GF-D8 (cell line): ENCODE data around the gene NRP1.

Source experiments
- DNase-seq: peaks from one replicate; lab custom pipeline; 2025; lab: John Stamatoyannopoulos, UW

The NRP1 gene

DNA sequence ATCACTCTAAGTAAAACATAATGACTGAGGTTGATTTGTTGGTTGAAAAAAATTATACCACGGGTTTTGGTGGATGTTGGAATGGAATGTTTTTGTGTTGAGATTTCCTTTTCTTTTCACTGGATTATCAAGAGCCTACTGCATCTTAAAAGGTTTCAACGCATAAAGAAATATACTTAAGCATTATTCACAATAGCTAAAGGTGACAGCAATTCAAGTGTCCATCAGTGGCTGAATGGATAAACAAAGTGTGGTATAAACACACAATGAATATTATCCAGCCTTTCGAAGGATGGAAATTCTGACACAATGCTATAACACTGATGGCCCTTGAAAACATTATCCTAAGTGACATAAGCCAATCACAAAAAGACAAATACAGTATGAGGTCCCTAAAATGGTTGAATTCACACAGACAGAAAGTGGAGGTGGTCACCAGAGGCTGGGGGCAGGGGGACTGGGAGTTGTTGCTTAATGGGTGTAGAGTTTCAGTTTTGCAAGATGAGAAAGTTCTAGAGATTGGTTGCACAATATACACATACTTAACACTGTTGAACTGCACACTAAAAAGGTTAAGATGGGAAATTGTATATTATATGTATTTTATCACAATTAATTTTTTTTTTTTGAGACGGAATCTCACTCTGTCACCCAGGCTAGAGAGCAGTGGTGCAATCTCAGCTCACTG, 122.3 kb downstream of the NRP1 start:
- DNase-seq, result no peak

DNA sequence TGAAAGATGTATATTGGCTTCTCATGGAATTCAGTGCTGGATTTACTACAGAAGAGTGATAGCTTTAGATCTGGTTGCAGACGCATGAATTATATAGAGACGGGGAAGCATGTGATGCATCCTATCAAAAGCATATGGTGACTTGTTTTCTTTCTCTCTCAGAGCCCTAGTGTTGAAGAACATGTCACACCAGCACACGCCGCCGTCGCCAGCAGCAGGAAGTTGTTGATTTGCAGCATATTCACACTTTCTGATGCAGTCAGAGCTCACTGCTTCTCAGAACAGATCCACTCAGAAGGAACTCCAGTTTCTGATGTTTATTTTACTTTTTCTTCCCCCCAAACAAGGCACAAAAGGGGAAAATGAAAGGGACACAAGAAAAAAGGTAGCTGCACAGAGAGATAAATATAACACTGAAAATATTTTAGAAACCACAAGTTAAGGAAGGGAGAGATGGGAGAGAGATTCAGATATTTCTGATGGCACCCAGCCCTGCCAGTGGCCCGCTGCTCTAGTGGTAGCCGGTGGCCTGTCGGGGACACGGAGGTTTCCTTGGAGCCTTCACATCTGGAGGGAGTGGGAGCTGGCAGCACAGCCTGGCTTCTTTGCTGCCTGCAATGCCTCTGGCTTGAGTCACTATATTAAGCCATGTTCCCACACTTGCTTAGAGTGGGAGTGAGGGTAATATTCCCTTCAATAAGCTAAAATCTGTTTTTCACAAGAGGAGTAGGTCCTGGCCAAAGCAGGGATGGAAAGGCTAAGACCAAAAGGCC, 123.2 kb downstream of the NRP1 start:
- no peak for DNase-seq

DNA sequence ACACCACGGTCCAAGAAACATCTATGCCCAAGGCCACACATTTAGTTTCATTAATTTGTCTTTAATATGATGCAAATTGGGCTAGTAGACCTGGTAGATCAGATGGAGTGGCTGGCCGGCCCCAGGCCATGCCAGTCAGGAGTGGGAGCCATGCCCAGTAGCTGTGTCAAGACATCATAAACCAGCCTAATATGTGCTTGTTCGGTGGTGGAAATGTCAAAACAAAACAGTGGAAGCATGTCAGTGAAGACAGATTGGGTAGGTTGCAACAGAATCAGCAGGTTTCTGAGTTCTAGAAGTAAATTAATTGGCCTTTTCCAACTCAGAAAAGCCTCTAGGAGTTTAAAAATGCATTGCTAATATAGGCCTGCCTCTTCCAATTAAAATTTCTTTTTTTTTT, 124.7 kb downstream of the NRP1 start:
- no peak for DNase-seq

DNA sequence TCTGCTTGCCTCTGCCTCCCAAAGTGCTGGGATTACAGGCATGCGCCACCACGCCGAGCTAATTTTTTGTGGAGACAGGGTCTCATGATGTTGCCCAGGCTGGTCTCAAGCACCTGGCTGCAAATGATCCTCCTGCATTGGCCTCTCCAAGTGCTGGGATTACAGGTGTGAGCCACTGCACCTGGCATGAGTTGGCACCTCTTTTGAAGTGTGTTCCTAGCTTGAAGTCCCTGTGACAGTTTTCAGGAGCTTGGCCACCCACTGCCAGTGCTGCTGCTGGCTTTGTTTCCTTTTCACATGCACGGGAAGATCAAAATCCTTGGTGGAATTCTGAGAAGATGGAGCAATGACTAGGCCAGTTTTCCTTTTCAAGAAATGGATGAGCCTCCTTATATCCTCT, 126.3 kb downstream of the NRP1 start:
- no peak for DNase-seq

DNA sequence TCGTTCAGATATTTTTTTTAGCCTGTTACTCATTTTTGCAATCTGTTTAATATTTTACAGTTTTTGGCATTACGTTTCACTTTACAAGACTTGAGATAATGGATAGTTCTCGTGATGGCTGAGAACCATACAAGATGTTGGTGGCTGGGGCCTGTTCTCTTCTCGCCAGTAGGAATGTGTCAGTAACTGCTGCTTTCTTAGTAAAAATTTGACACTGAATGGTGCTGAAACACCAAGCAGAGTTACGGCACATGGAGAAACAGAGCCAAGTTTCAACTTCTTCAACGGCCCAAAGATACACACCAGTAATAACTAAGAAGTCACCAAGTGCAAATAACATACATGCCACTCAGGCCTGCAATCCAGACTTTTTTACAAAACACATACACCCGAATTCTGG, 130.4 kb downstream of the NRP1 start:
- DNase-seq, result no peak

DNA sequence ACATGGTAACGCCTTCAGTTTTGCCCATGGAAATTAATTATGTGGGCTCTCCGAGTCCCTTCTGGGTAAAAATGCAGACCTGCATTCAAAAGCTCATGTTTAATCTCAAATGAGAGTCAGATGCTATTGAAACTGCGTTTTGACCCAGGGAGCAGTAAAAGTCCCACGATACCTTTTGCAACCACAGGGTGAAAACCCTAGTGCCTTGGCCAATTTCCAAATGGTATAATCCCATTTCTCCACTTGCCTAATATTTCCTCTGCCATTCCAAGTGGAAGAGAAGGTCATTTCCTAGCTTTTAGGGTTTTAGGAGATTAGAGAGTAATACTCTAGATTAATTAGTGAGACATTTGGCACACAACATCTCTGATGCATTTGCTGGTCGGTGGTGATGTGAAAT, 132.5 kb downstream of the NRP1 start:
- no peak for DNase-seq

DNA sequence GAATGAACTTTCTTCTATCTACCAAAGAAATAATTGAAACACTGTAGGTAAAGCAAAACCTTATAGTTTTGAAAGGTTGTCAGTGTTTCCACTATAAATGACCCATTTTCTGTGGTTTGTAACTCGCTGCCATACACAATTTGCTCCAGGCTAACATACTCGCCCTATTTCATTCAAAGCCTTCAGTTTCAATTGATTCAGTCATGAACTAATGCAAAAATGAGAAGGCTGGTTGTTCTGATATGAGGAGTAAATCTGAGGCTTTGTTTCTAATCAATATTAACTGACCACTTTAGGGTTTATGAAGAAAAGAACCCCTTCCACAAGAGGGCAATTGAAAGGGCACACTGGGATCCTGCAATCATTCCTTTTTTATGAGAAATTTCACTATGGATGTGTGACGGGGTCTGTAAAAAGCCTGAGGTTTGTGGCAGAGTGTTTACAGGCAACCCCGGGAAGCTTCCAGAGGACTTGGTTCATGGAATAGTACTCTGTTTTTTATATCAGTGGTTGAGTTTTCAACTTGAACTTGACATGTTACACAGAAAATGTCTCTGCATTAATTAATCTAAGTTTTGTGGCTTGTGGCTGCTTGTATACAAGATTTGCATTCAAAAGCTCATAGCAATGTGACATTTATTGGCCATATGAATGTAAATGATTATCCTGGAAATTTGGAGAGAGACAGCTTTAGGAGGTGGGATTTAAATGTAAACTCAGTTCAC, 133.2 kb downstream of the NRP1 start:
- DNase-seq, result no peak

DNA sequence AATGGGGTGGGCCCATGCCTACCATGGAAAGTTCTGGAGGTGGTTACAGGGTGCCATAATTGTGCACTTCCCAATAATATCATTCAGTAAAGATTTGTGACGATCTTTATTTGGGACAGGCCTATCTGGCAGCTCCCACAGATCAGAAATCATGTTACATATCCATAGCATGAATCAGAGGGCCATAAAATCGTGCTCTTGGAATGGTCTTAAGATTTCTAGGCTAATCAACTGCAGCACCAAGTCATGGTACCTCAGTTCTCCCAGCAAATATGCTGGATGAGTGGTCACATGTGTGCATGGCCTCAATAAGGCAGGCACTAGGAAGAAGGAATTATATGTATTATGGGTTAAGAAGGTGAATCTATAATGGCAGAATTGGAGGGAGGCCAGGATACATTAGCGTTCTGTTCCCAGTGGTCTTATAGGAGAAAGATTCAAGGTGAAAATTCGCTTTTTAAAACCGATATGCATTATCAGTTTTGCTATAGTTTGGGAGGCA, 134.7 kb downstream of the NRP1 start:
- DNase-seq, result no peak

DNA sequence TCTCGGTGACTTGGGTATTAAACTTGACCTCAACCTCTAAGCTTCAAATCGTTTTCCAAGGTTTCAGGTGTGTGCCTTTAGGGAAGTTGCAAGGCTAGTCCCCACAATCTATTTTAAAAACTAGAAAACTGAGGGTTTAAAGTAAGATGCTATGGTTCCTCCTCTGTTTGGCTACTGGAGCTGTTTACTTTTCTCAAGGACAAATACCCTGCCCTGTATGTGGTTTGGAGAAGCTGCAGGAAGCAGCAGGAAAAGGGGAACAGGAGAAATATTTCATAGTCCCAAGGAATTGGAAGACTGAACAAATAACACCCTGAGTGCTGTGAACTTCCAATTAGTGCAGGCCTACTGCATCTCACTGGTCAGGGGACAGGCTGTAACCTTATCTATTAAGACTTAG, 135.9 kb downstream of the NRP1 start:
- DNase-seq, result no peak

DNA sequence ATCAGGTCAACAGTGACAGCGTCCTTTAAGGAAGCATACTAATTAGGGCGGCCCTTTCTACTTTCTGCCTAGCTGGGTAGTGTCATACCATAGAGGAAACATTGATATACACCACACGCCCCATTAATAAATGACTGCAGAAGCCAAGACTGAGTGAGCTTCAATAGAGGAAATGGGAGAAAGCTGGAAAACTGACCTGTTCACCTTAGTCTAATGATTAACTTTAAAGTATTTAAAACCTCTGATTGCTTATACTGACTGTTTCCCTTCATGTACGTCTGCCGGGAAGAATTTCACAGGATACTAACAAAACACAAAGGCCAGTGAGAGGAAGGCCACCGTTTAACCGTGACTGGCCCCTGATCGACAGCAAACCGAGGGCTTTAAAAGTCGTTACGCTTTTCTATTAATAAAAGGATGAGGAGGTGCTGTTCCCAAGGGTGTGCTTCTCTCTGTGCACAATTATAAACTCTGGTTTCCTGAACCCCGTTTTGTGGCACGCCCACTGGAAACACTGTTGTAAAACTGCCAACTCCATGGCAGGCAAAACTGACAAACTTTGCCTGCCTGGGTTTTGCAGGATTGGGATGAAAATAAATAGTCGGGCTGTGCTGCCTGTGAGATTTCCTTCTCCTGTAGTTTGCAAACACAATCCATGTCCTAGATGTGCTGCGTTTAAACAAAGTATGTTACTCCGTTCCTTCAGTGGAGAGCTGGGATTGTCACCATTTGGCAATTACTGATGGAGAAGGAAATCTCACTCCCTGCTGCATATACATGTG, 137.6 kb downstream of the NRP1 start:
- DNase-seq, result no peak

DNA sequence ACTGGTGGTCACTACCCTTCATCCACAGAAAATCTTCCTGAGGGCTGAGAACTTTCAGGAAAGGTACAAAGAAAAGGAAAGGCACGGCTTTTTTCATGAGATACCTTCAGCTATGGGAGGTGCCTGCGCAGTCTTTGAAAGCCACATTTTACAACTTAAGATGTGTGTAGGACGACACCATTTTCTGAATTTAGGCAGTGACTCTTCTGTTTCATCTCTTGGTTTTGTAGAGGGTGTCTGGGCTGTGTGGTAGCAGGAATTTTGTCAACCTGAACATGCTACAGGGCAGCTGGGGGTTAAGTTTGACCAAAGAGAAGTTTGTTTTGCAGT, 138.1 kb downstream of the NRP1 start:
- DNase-seq, result no peak

DNA sequence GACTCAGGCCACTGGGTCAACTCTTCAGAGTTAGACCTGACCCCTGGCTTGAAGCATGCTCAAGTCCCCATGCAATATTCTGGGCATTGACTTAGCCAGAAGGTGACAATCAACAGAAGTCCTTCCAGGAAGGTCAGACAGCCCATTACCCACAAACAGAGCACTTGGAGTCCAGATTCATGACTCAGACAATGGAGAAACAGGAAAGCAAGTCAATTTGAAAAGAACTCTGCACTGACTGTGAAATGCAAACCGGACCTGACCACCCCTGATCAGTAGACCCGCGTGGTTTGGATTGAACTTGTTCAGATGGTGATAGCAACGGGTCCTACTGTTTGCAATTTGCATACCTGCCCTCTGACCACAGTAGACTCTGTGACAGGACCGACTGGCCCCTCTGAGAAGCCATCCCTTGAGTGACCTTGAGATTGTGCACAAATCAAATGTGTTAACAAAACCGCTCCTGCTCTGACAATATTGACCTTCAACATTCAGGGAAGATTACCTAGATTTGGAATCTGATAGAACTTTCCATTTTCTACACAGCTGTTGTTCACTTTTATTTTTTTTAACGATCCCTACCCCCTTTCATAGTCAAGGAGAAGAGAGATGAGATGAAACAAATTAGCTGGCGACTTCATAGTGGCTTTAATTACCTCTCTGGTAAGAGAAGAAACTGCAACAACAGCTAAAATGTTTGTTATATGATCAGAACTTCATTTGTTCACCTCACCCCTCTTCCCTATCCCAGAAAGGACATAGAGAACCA, 138.7 kb downstream of the NRP1 start:
- DNase-seq, result no peak

DNA sequence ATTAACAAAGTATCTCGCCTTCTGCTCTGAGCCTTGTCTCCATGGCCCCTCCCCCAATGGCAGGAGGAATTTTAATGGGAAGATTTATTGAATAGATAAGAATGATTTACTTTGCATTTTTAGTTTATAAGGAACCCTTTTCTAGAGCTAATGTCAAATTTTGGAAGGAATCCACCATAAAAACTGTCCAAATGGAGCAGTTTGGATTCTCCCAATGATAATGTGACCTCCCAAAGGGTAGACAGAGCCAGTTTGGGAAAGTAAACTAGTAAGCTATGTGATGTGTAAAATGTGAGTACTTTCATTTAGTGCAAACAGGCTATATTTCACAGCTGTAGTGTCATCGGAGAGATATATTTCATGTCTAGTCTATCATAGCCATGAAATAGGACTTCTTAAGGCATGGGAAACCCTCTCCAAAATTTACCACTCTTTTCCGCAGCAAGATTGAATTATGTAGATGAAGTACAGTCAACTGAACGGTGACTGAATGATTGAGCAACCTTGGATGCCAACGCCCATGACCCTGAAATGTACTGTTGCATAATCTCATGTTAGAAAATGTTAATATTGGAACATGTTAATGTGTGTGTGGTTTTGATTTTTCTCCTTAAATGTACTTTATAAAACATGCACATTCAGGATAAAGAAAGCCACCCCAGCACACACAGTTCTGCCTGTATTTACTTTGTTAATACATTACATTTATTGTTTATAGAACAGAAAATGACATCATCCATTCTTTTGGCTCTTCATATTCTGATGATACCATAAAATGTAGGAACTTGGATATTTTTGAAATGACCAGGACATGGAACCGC, 140.6 kb downstream of the NRP1 start:
- DNase-seq, result no peak

DNA sequence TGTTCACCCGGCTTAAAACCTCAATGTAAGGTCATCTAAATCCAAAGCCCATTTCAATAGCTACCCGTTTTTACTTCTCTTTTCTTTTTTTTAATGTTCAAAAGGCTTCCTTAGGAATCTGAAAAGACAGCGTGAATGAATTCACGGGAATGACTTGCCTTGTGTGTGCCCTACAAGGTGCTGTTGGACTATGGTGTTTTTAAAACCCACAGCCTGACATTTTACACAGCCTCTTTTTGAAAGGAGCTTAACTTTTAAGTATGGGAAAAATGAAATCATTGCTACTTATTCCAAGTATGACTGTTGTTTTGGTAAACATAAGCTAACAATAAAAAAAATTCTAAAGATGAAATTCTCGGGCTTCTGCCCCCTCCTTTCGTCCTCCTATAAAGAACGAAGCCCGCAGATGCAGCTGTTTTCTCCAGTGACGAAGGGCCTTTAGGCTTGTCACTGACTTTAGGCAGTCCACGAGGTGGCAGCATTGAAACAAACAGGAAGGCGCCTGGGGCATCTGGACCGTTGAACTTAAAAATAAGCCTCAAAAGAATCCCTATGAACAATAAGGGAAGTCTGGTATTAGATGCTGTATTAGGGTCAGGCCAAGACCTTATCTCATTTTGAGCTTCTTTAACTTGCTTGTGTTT, 141.3 kb downstream of the NRP1 start:
- DNase-seq, result peak; percentile 2

DNA sequence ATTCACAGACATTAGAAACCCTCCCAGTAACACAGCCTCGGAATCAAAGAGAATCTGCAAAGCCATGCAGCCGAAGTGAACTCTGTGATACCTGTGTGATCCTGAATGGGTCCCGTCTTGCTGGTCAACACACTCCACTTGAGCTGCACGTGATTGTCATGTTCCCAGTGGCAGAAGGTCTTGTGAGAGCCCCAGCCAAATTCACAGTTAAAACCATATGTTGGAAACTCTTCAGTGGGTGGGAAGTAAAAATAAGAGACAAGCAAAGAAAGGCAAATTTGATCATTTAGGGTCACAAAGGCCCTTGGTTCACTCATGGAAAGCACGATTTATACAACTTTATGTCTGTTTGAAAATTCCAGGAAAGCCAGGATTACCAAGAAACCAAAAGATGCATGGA, 142.3 kb downstream of the NRP1 start:
- no peak for DNase-seq

DNA sequence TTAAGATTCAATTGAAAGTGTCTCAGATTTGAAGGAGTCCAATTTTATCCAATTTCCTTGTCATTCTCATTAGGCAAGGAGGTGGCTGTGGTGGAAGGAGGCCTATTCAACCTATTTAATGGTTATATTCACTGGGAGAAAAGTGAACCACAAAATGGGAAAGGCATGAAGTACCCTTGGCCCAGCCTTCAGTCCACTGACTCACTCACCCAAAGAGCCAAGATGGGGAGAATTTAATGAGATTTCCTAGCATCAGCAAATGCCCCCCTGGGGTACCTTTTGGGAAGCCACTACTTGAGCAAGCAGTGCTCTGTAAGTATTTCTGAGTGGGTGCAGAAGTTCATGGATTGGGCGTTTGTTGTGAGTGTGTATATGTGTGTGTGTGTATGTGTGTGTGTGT, 144.1 kb downstream of the NRP1 start:
- DNase-seq, result no peak

DNA sequence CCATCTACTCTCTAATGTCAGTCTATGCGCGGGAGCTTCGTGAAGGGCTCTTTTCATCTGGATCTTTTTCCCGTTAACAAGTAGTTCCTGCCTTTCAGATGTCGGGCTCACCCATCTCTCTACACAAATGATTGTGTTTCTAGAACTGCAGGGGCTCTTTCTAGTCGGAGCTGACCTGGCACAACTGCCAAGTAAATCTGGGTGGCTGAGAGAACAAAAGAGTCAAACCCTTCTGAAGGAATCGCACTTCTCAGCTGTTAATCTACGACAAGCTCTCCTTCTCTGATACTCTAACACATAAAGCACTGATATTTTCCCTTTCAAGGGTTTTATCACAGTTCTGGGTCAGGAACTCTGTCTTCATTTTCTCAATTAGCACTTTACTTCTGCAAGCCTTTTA, 144.7 kb downstream of the NRP1 start:
- DNase-seq, result no peak

DNA sequence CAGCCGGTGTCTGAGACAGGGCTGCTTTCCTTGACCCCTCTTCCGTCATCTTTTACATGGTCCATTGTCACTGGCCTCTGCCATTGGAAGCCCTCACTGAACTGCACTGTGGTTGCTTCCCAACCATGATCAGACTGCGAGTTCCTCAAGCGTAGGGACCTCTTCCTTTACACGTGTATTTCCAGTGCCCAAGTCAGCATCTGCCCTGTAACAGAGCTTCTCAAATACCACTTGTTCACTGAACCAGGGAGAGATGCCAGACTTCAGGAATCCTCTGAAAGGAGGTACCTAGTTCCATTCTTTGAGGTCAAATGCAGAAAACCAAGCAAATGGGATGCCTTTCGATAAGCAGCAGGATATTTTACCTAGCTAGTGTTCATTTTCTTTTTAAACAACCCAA, 145.1 kb downstream of the NRP1 start:
- DNase-seq, result no peak

DNA sequence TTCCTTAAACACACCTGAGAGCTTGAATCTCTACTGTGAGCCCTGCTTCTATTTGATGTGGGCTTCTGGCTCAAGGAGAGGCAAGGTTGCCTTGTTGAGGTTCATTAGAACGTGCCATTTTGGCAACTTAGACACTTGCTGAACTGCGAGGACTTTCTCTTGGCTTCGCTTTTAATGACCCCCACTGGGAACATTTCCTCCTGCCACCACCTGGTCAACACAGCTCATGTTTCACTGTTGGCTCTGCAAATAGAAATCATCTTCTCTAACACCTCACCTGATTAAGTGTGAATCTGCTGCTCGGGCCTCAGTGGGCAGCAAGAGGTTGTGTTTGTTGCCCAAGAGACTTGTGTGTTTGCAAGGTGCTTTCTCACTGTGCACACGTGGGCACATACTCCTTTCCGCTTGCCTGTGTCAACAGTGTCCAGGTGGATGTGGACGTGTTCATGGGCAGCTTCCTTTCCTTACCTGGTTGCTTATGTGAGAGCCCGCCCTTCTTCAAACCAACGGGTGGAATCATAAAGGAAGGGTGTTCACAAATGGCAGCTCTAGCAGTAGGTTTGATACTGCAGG, 147.0 kb downstream of the NRP1 start:
- DNase-seq, result no peak

DNA sequence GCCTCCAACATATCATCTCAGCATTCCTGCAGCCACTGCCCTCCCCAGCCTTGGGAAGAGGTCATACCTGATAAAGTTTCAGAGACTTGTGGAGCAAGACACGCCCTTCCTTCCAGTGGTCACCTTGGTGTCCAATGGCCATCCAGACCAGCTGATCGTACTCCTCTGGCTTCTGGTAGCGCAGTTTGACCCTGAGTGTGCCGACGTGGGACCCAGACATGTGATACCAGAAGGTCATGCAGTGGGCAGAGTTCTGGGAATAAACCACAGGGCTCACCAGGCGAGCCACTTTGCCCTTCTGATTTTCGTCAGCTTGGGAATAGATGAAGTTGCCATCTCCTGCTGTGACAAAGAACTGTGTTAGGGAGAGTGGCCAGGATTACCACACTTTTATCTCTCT, 148.3 kb downstream of the NRP1 start:
- no peak for DNase-seq
